Measurements from ENCODE around the gene ANKRD11.

GRCh38 chr16:89341279-89341678 lies 149.1 kb downstream of the ANKRD11 start:
- TF ChIP-seq CTCF (IDR thresholded peaks at IDR 0.05) = no peak
- TF ChIP-seq ZFX (IDR thresholded peaks at IDR 0.05; ENCODE audit: borderline replicate concordance) = no peak

All from 22Rv1 (cell line).